Cardiac ventricle fibroblast (primary cell): ENCODE measurements around the gene SORBS2. TPM values are rescaled to one million over a fixed set of nuclear protein-coding genes. Genes with fewer than 3 reads are reported as not detected.

Source experiments
- total RNA-seq: library from RNA; depleted of rRNA; stranded (reverse); fragments of >200 nt; gene quantifications from 2 replicates; pipeline ENCODE4 v1.2.3, GENCODE V29; 2015

SORBS2 gene, protein sequence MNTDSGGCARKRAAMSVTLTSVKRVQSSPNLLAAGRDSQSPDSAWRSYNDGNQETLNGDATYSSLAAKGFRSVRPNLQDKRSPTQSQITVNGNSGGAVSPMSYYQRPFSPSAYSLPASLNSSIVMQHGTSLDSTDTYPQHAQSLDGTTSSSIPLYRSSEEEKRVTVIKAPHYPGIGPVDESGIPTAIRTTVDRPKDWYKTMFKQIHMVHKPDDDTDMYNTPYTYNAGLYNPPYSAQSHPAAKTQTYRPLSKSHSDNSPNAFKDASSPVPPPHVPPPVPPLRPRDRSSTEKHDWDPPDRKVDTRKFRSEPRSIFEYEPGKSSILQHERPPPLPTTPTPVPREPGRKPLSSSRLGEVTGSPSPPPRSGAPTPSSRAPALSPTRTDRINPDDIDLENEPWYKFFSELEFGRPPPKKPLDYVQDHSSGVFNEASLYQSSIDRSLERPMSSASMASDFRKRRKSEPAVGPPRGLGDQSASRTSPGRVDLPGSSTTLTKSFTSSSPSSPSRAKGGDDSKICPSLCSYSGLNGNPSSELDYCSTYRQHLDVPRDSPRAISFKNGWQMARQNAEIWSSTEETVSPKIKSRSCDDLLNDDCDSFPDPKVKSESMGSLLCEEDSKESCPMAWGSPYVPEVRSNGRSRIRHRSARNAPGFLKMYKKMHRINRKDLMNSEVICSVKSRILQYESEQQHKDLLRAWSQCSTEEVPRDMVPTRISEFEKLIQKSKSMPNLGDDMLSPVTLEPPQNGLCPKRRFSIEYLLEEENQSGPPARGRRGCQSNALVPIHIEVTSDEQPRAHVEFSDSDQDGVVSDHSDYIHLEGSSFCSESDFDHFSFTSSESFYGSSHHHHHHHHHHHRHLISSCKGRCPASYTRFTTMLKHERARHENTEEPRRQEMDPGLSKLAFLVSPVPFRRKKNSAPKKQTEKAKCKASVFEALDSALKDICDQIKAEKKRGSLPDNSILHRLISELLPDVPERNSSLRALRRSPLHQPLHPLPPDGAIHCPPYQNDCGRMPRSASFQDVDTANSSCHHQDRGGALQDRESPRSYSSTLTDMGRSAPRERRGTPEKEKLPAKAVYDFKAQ (N-terminal part only)
- 1.2 and 1.9 TPM in 2 replicates for total RNA-seq

GRCh38 chr4:185811509-185812364 is at the start of gene SORBS2:
Gene SORBS2 (minus strand): TSS chr4:185812194. CDS start chr4:185690571, 121,623 bp downstream.

